ENCODE data around the gene FCHSD2. TPM values are rescaled to one million over a fixed set of nuclear protein-coding genes. Genes with fewer than 3 reads are reported as not detected.
"Not testable (repeated sequence)": the region's sequence is repeated elsewhere in the genome, so short reads cannot be mapped to it uniquely, and the experiment has no call there.

Gene FCHSD2
- total RNA-seq, 6 experiments from 2014 or later = 10.8 to 25.9 (median 17.8) TPM

GRCh38 chr11:73034331-73034730 is 107.8 kb downstream of the FCHSD2 start:
- 34% methylated on average over 3 of the region's 3 CpGs for whole genome bisulfite sequencing (ENCODE audit: insufficient coverage, low coverage, low lambda C conversion rate, missing lambda C conversion rate)
- Histone ChIP-seq H3K9me3 (no peaks in the 10 kb centered on the region), H3K36me3 (no peaks in the 10 kb centered on the region), H3K4me3 (no peak overlapping the region), H3K27ac (no peak overlapping the region), H3K4me1 (no peaks in the 10 kb centered on the region), H3K27me3 (no peaks in the 10 kb centered on the region)
- intact Hi-C loops (cut with DNase I) = no loop called here
- no peak for ATAC-seq
- TF ChIP-seq POLR2A (IDR thresholded peaks at IDR 0.05) (no peak), CTCF (IDR thresholded peaks at IDR 0.05) (no peak)
- no peak for DNase-seq

GRCh38 chr11:73030130-73030529 is 112.0 kb downstream of the FCHSD2 start:
- WGBS (ENCODE audit: insufficient coverage, low coverage, low lambda C conversion rate, missing lambda C conversion rate) = 97% methylated on average over 3 of the region's 3 CpGs
- no peak overlapping the region for H3K4me3 ChIP-seq

GRCh38 chr11:73029403-73029802 is 112.7 kb downstream of the FCHSD2 start:
- ATAC-seq (no peak), DNase-seq (no peak)
- no peaks in the 10 kb centered on the region for H3K36me3 ChIP-seq
- H3K27me3 ChIP-seq = no peaks in the 10 kb centered on the region
- H3K4me1 ChIP-seq = no peaks in the 10 kb centered on the region
- intact Hi-C loops (cut with DNase I) = no loop called here
- H3K4me3 ChIP-seq = no peak overlapping the region
- TF ChIP-seq POLR2A (IDR thresholded peaks at IDR 0.05) (no peak), CTCF (IDR thresholded peaks at IDR 0.05) (no peak)
- WGBS (ENCODE audit: insufficient coverage, low coverage, low lambda C conversion rate, missing lambda C conversion rate) = 85% methylated on average over 2 of the region's 2 CpGs
- H3K9me3 ChIP-seq = peaks cover 0 to 4% (median under 1%) of the 10 kb centered on the region in 4 donors
- H3K27ac ChIP-seq = no peak overlapping the region

More at GRCh38 chr11:73030130-73030529, 112.0 kb downstream of the FCHSD2 start:
- H3K9me3 ChIP-seq = peaks cover 0 to 4% (median 0%) of the 10 kb centered on the region in 4 donors
- TF ChIP-seq CTCF (IDR thresholded peaks at IDR 0.05) = no peak
- no peak for TF ChIP-seq POLR2A (IDR thresholded peaks at IDR 0.05)
- ATAC-seq (no peak), DNase-seq (no peak)
- H3K36me3 ChIP-seq = no peaks in the 10 kb centered on the region
- no peaks in the 10 kb centered on the region for H3K27me3 ChIP-seq
- H3K27ac ChIP-seq = no peak overlapping the region
- no peaks in the 10 kb centered on the region for H3K4me1 ChIP-seq
- intact Hi-C loops (cut with DNase I) = no loop called here

GRCh38 chr11:73028611-73029010 is 113.5 kb downstream of the FCHSD2 start:
- intact Hi-C loops (cut with DNase I) = no loop called here
- no peaks in the 10 kb centered on the region for H3K27me3 ChIP-seq
- H3K4me1 ChIP-seq = no peaks in the 10 kb centered on the region
- H3K36me3 ChIP-seq = no peaks in the 10 kb centered on the region
- no peak overlapping the region for H3K27ac ChIP-seq
- H3K9me3 ChIP-seq = peaks cover 0 to 6% (median 2%) of the 10 kb centered on the region in 4 donors
- H3K4me3 ChIP-seq = no peak overlapping the region
- 64% methylated on average over 4 of the region's 4 CpGs for WGBS (ENCODE audit: insufficient coverage, low coverage, low lambda C conversion rate, missing lambda C conversion rate)
- no peak for TF ChIP-seq POLR2A (IDR thresholded peaks at IDR 0.05)
- no peak for TF ChIP-seq CTCF (IDR thresholded peaks at IDR 0.05)
- ATAC-seq (peak in 3 of 4 donors; percentile 36 to 68 (median 57)), DNase-seq (no peak)

- WGBS (ENCODE audit: insufficient coverage, low coverage, low lambda C conversion rate, missing lambda C conversion rate) = 100% methylated on average over 1 of the region's 2 CpGs
- H3K27me3 ChIP-seq; ATAC-seq; H3K27ac ChIP-seq; H3K36me3 ChIP-seq; H3K9me3 ChIP-seq; H3K4me3 ChIP-seq; H3K4me1 ChIP-seq; DNase-seq; intact Hi-C loops (cut with DNase I): not testable (repeated sequence)
Measured at GRCh38 chr11:73027840-73028239, 114.3 kb downstream of the FCHSD2 start.
